ENCODE results near the gene TAS2R60.
"Not testable (repeated sequence)": the region's sequence is repeated elsewhere in the genome, so short reads cannot be mapped to it uniquely, and the experiment has no call there.

The TAS2R60 gene

GRCh38 chr7:143410521-143411004, 32.7 kb upstream of the TAS2R60 start:
- CTCF ChIA-PET, result interaction anchor here (1.5 kb wide), 1 partner anchor 170 kb away, joined by 7 read pairs; no protein-coding TSS in a partner anchor
- DNase-seq (ENCODE audit: extremely low spot score), result no peak
- no peak for TF ChIP-seq CTCF (IDR thresholded peaks at IDR 0.05; ENCODE audit: control extremely low read depth, extremely low read depth, low read depth, missing control alignments)
- POLR2A ChIA-PET, result interaction anchor here (0.6 kb wide), 1 partner anchor 167 kb away, joined by 4 read pairs; no protein-coding TSS in a partner anchor

GRCh38 chr7:143411976-143412708, 31.1 kb upstream of the TAS2R60 start:
- POLR2A ChIA-PET, result no interaction called here
- no peak for DNase-seq (ENCODE audit: extremely low spot score)
- CTCF ChIA-PET, result interaction anchor here (1.5 kb wide), 1 partner anchor 172 kb away, joined by 7 read pairs; no protein-coding TSS in a partner anchor
- no peak for TF ChIP-seq CTCF (IDR thresholded peaks at IDR 0.05; ENCODE audit: control extremely low read depth, extremely low read depth, low read depth, missing control alignments)

GRCh38 chr7:143413123-143413522, 30.1 kb upstream of the TAS2R60 start:
- TF ChIP-seq CTCF (IDR thresholded peaks at IDR 0.05; ENCODE audit: control extremely low read depth, extremely low read depth, low read depth, missing control alignments), result no peak
- ChIA-PET POLR2A (no interaction called here), CTCF (no interaction called here)
- DNase-seq (ENCODE audit: extremely low spot score), result no peak

GRCh38 chr7:143415209-143415608, 28.0 kb upstream of the TAS2R60 start:
- DNase-seq (ENCODE audit: extremely low spot score); POLR2A ChIA-PET: not testable (repeated sequence)

GRCh38 chr7:143415742-143416397, 27.4 kb upstream of the TAS2R60 start:
- POLR2A ChIA-PET, result no interaction called here

More at GRCh38 chr7:143415209-143415608, 28.0 kb upstream of the TAS2R60 start:
- CTCF ChIA-PET, result interaction anchor here (0.9 to 4.4 kb wide), 7 partner anchors 10 to 175 kb away, joined by 3 to 63 read pairs (median 13); no protein-coding TSS in a partner anchor

GRCh38 chr7:143416565-143417149, 26.6 kb upstream of the TAS2R60 start:
- TF ChIP-seq CTCF (IDR thresholded peaks at IDR 0.05; ENCODE audit: control extremely low read depth, extremely low read depth, low read depth, missing control alignments), result peak; percentile 67
- peak; percentile 66 for DNase-seq (ENCODE audit: extremely low spot score)
- POLR2A ChIA-PET, result no interaction called here
- CTCF ChIA-PET, result interaction anchor here (0.7 to 4.4 kb wide), 26 partner anchors 8 to 711 kb away, joined by 3 to 63 read pairs (median 4); partner anchors contain the start of genes CLCN1 and GSTK1

More at GRCh38 chr7:143415742-143416397, 27.4 kb upstream of the TAS2R60 start:
- CTCF ChIA-PET, result interaction anchor here (0.7 to 4.4 kb wide), 18 partner anchors 9 to 175 kb away, joined by 3 to 63 read pairs (median 4); partner anchors contain the start of genes CLCN1 and GSTK1
- TF ChIP-seq CTCF (IDR thresholded peaks at IDR 0.05; ENCODE audit: control extremely low read depth, extremely low read depth, low read depth, missing control alignments), result no peak
- DNase-seq (ENCODE audit: extremely low spot score), result no peak
